Smooth muscle cell of the pulmonary artery (primary cell): ENCODE measurements around the gene SNX5. TPM values are rescaled to one million over a fixed set of nuclear protein-coding genes. Genes with fewer than 3 reads are reported as not detected.

Experiments used
- total RNA-seq: library from RNA; depleted of rRNA; stranded (reverse); fragments of >200 nt; gene quantifications from 2 replicates; pipeline ENCODE4 v1.2.3, GENCODE V29; 2014

SNX5 gene
- total RNA-seq = 59.6 and 67.6 TPM in 2 replicates

GRCh38 chr20:17968366-17969277 lies at the start of gene SNX5, which contains the start of gene MGME1:
TSS of gene SNX5 (minus strand) at chr20:17968794. CDS start at chr20:17968425, 369 bp downstream.
TSS of gene MGME1 (plus strand) at chr20:17969018. CDS start at chr20:17969860, 842 bp downstream.

Other genes with a start within 250 kb of the SNX5 start
- gene MGME1, start 224 bp upstream of the SNX5 start, total RNA-seq = 5.8 and 8.1 TPM in 2 replicates
- not detected in 2 replicates for gene OVOL2, start 89.1 kb upstream of the SNX5 start, total RNA-seq
- 10.8 and 12.3 TPM in 2 replicates for gene KAT14, start 169.1 kb upstream of the SNX5 start, total RNA-seq
- 7.4 and 7.8 TPM in 2 replicates for gene PET117, start 169.1 kb upstream of the SNX5 start, total RNA-seq